Caco-2 (cell line): ENCODE results near the gene PMM1. TPM values are rescaled to one million over a fixed set of nuclear protein-coding genes. Genes with fewer than 3 reads are reported as not detected.
"Not testable (repeated sequence)": the region's sequence is repeated elsewhere in the genome, so short reads cannot be mapped to it uniquely, and the experiment has no call there.

Experiments used
- Bru-seq: library from RNA; stranded (reverse); fragments of 400-500 nt; gene quantifications from one replicate; lab custom pipeline; 2021; lab: Mats Ljungman, UMichigan
- BruChase-seq, 2 experiments: library from RNA; stranded (reverse); fragments of 400-500 nt; gene quantifications; one replicate each; lab custom pipeline; 2021; lab: Mats Ljungman, UMichigan
- BruUV-seq: library from RNA; stranded (reverse); fragments of 400-500 nt; replicated peaks from 2 replicates; lab custom pipeline; 2021; lab: Mats Ljungman, UMichigan
- CTCF ChIA-PET: fragments of 300-600 bp; sonication (Branson Sonifier 250); formaldehyde crosslinking; loops from one replicate; lab custom pipeline; 2022; ENCODE audit warnings: antibody characterized with exemption; lab: Charles Lee
- POLR2A ChIA-PET: fragments of 300-600 bp; sonication (Branson Sonifier 250); formaldehyde crosslinking; loops from one replicate; lab custom pipeline; 2022; ENCODE audit warnings: antibody characterized with exemption; lab: Charles Lee
- DNase-seq, 2 experiments: peaks; one replicate each; pipeline versions ENCODE4 v3.0.0 to v3.0.0-alpha.2; 2020 to 2022
- H3K27me3 ChIP-seq: replicated peaks from 2 replicates; pipeline ENCODE4 v1.6.0; 2011; ENCODE audit warnings: low read length; ENCODE audit not compliant: control insufficient read depth, insufficient read depth
- H3K36me3 ChIP-seq: 2 replicates; pipeline ENCODE4 v1.5.1; 2011; ENCODE audit warnings: low read length; ENCODE audit not compliant: control insufficient read depth, insufficient read depth
- H3K4me1 ChIP-seq: fragments of 250-450 bp; sonication (Bioruptor Pico); 2 replicates; pipeline ENCODE4 v1.5.1; 2020; ENCODE audit warnings: mild to moderate bottlenecking
- H3K4me3 ChIP-seq: 2 replicates; pipeline ENCODE4 v1.5.1; 2011; ENCODE audit warnings: low read depth, mild to moderate bottlenecking, control low read depth, low read length
- H3K9me3 ChIP-seq: fragments of 250-450 bp; sonication (Bioruptor Pico); 2 replicates; pipeline ENCODE4 v1.5.1; 2020; ENCODE audit warnings: mild to moderate bottlenecking, moderate library complexity
- H3K27ac Mint-ChIP-seq: one replicate; pipeline ENCODE4 v1.8.0; 2022; ENCODE audit warnings: mixed read lengths; ENCODE audit not compliant: unreplicated experiment
- H3K27me3 Mint-ChIP-seq: one replicate; pipeline ENCODE4 v1.8.0; 2022; ENCODE audit warnings: mixed read lengths; ENCODE audit not compliant: insufficient read depth, unreplicated experiment
- H3K36me3 Mint-ChIP-seq: one replicate; pipeline ENCODE4 v1.8.0; 2022; ENCODE audit warnings: mild to moderate bottlenecking, mixed read lengths; ENCODE audit not compliant: insufficient read depth, unreplicated experiment
- H3K4me1 Mint-ChIP-seq: one replicate; pipeline ENCODE4 v1.8.0; 2022; ENCODE audit warnings: low read depth, mixed read lengths; ENCODE audit not compliant: unreplicated experiment
- H3K4me3 Mint-ChIP-seq: one replicate; pipeline ENCODE4 v1.8.0; 2022; ENCODE audit warnings: mild to moderate bottlenecking, moderate library complexity, mixed read lengths; ENCODE audit not compliant: unreplicated experiment
- H3K9me3 Mint-ChIP-seq: one replicate; pipeline ENCODE4 v1.8.0; 2022; ENCODE audit warnings: mixed read lengths; ENCODE audit not compliant: unreplicated experiment
- intact Hi-C: fragments of 100-400 bp; cut with micrococcal nuclease; formaldehyde crosslinking; loops from one replicate; pipeline ENCODE4 v1.10.0; 2022; ENCODE audit not compliant: unreplicated experiment
- long read RNA-seq: library from polyadenylated mRNA; stranded (forward); transcript quantifications from one replicate; pipeline ENCODE4 v2.0.0, GENCODE V29; 2022
- total RNA-seq: library from RNA; stranded (reverse); gene quantifications from 2 replicates; pipeline ENCODE4 v1.2.3, GENCODE V29; 2022
- TF ChIP-seq, protein P1 (sequence below), 2 experiments: fragments of 200-600 bp in 1 of 2; IDR thresholded peaks; 1 replicate in 1 of 2; 2 replicates in 1 of 2; pipeline versions ENCODE4 v1.5.1 to v1.8.0; 2011 to 2022; ENCODE audit warnings: antibody characterized with exemption in 1 of 2, control low read depth in 1 of 2, inconsistent platforms in 1 of 2, low read depth in 1 of 2, low read length in 1 of 2, mild to moderate bottlenecking in 1 of 2, moderate library complexity in 1 of 2; ENCODE audit not compliant: insufficient read depth in 1 of 2, severe bottlenecking in 1 of 2, unreplicated experiment in 1 of 2

Gene PMM1
- 27.8 and 29.6 TPM in 2 replicates for total RNA-seq
- Bru-seq, nascent RNA = percentile 50 among the genes with signal in this experiment
- BruChase-seq, experiment 1, labeled RNA remaining after a 2-hour chase = percentile 55 among the genes with signal in this experiment
- percentile 64 among the genes with signal in this experiment for BruChase-seq, experiment 2, labeled RNA remaining after a 6-hour chase
- long read RNA-seq, transcript PMM1-201 (8 exons, 1,298 nt) = major isoform, 27 of 39 reads
- long read RNA-seq, partial matches to known transcripts = 3 of 39 reads
- long read RNA-seq, other reads (novel, unspliced or antisense) = 8 of 39 reads

DNA sequence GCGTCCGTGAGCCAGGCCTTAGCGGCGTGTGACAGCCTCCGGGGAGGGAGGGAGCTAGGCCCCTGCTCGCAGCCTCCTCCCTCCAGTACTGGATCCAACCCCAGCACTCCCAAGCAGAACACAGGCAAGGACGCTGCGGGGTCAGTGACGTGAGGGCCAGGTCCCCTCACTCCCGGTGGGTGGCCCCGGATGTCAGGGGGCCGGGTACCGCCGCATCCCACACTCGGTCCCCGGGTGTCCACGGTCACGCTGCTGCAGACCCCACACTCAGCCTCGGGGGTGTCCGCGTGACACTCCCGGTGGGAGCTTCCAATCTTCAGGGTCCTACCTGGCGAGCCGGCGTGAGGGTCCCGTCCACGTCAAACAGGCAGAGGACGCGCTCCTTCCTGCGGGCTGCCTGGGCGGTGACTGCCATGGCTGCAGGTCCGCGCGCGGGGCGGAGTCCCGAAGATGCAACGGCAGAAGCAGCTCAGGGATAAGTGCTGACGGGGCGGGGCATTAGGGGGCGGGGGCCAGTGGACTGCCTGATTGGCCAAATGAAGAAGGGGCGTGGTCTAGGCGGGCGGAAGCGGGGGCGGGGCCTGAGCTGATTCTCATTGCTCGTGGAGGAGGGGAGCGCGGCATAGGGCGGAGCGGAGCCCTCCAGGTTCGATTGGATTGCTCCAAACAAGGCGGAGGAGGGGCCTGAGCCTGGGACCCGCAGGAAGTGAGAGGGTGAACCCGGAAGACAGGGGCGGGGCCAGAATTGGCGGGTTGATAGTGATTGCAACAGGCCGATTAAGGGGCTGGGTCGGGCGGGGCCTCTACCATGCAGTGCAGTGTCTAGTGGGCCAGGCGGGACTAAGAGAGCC lies at the start of gene PMM1:
Gene PMM1 (minus strand): TSS at position 450 of the 851 bp plus-strand sequence. CDS start 35 bp downstream, at position 415.
- peak within 1 kb of the TSS; percentile 87 for H3K4me3 Mint-ChIP-seq
- H3K27ac Mint-ChIP-seq = peak within 1 kb of the TSS; percentile 76
- no peaks in the 10 kb centered on the region for H3K9me3 Mint-ChIP-seq
- H3K4me1 ChIP-seq = peaks cover 17% of the 10 kb centered on the region
- H3K27me3 Mint-ChIP-seq = no peaks in the 10 kb centered on the region
- CTCF ChIA-PET = interaction anchor here (0.6 to 1.5 kb wide), 10 partner anchors 9 to 186 kb away, joined by 3 to 16 read pairs (median 6); partner anchors contain the start of genes DESI1, POLR3H and XRCC6
- intact Hi-C loops = loop anchor here (1.0 to 10.0 kb wide), 3 partner anchors 32 to 485 kb away; partner anchors contain the start of genes DESI1, NAGA, PHETA2 and POLR3H
- TF ChIP-seq, protein P1, sequence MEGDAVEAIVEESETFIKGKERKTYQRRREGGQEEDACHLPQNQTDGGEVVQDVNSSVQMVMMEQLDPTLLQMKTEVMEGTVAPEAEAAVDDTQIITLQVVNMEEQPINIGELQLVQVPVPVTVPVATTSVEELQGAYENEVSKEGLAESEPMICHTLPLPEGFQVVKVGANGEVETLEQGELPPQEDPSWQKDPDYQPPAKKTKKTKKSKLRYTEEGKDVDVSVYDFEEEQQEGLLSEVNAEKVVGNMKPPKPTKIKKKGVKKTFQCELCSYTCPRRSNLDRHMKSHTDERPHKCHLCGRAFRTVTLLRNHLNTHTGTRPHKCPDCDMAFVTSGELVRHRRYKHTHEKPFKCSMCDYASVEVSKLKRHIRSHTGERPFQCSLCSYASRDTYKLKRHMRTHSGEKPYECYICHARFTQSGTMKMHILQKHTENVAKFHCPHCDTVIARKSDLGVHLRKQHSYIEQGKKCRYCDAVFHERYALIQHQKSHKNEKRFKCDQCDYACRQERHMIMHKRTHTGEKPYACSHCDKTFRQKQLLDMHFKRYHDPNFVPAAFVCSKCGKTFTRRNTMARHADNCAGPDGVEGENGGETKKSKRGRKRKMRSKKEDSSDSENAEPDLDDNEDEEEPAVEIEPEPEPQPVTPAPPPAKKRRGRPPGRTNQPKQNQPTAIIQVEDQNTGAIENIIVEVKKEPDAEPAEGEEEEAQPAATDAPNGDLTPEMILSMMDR (IDR thresholded peaks at IDR 0.05; ENCODE audit: insufficient read depth in 1 of 2, low read depth in 1 of 2, low read length in 1 of 2, severe bottlenecking in 1 of 2, unreplicated experiment in 1 of 2) = no peak
- no peaks in the 10 kb centered on the region for H3K36me3 ChIP-seq
- peak within 1 kb of the TSS; percentile 92 for H3K4me3 ChIP-seq
- H3K9me3 ChIP-seq = no peaks in the 10 kb centered on the region
- H3K27me3 ChIP-seq = no peaks in the 10 kb centered on the region
- POLR2A ChIA-PET = interaction anchor here (0.5 to 1.9 kb wide), 26 partner anchors 9 to 1412 kb away, joined by 3 to 27 read pairs (median 4); partner anchors contain the start of genes ACO2, CCDC134, DESI1 and PHF5A
- peaks cover 9% of the 10 kb centered on the region for H3K36me3 Mint-ChIP-seq
- DNase-seq = peak; percentile 100
- no TSS peak for BruUV-seq
- no peaks in the 10 kb centered on the region for H3K4me1 Mint-ChIP-seq

DNA sequence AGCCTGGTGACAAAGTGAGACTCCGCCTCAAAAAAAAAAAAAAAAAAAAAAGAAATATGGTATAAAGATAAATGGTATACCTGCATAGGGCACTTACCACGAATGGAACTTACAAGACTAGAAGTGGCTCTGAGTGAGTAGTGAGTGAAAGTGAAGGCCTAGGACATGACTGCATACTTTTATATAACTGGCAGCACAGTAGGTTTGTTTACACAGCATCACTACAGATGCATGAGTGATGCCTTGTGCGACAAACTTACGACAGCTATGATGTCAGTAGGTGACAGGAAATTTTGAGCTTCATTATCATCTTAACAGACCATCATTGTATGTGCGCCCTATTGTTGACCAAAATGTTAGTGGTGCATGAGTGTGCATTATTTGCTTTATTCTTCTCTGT lies 49.1 kb upstream of the PMM1 start:
- Mint-ChIP-seq H3K27ac (no peak overlapping the region), H3K27me3 (no peaks in the 10 kb centered on the region), H3K4me1 (no peaks in the 10 kb centered on the region), H3K36me3 (peaks cover 87% of the 10 kb centered on the region), H3K9me3 (no peaks in the 10 kb centered on the region), H3K4me3 (no peak overlapping the region)
- Histone ChIP-seq H3K9me3 (no peaks in the 10 kb centered on the region), H3K27me3 (no peaks in the 10 kb centered on the region), H3K4me1 (no peaks in the 10 kb centered on the region), H3K36me3 (no peaks in the 10 kb centered on the region; the same call in 1 of the 2 replicates), H3K4me3 (no peak overlapping the region)
- TF ChIP-seq, protein P1 (IDR thresholded peaks at IDR 0.05; ENCODE audit: insufficient read depth in 1 of 2, low read depth in 1 of 2, low read length in 1 of 2, severe bottlenecking in 1 of 2, unreplicated experiment in 1 of 2) = no peak
- ChIA-PET CTCF (no interaction called here), POLR2A (interaction anchor here (0.5 to 0.6 kb wide), 2 partner anchors 35 to 117 kb away, joined by 3 read pairs; no protein-coding TSS in a partner anchor)
- intact Hi-C loops = no loop called here
- no peak for DNase-seq
- BruUV-seq = no TSS peak

DNA sequence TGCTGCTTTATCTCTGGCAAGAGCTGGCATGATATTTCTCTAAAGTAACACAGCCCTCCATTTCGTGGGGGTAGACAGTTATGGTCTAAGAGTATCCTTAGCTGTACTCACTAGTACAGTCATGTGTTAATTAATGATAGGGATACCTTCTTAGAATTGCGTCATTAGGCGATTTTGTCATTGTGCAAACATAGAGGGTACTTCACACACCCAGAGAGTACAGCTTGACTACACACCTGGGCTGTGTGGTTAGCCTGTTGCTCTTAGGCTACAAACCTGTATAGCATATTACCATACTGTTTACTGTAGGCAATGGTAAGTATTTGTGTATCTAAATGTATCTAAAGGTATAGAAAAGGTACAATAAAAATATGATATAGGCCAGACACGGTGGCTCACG lies 48.5 kb upstream of the PMM1 start:
- Mint-ChIP-seq H3K27me3 (no peaks in the 10 kb centered on the region), H3K36me3 (peaks cover 87% of the 10 kb centered on the region), H3K9me3 (no peaks in the 10 kb centered on the region), H3K27ac (no peak overlapping the region), H3K4me3 (no peak overlapping the region), H3K4me1 (no peaks in the 10 kb centered on the region)
- no peak for DNase-seq
- TF ChIP-seq, protein P1 (IDR thresholded peaks at IDR 0.05; ENCODE audit: insufficient read depth in 1 of 2, low read depth in 1 of 2, low read length in 1 of 2, severe bottlenecking in 1 of 2, unreplicated experiment in 1 of 2) = no peak
- POLR2A ChIA-PET = no interaction called here
- Histone ChIP-seq H3K9me3 (no peaks in the 10 kb centered on the region), H3K27me3 (no peaks in the 10 kb centered on the region), H3K36me3 (no peaks in the 10 kb centered on the region; the same call in 1 of the 2 replicates), H3K4me1 (no peaks in the 10 kb centered on the region), H3K4me3 (no peak overlapping the region)
- CTCF ChIA-PET = no interaction called here
- BruUV-seq = no TSS peak
- intact Hi-C loops = no loop called here

DNA sequence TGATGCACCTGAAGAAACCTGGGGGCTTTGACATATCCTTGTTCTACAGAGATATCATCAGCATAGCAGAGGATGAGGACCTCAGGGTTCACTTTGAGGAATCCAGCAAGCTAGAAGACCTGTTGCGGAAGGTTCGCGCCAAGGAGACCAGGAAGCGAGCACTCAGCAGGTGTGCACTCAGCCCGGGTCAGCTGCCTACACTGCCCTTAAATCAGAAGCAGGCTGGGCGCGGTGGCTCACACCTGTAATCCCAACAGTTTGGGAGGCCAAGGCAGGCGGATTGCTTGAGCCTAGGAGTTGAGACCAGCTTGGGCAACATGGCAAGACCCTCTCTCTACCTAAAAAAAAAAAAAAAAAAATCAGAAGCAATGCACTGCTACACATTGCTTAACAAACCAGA lies 48.0 kb upstream of the PMM1 start:
- intact Hi-C loops, H3K4me3 ChIP-seq, DNase-seq, H3K9me3 ChIP-seq, H3K9me3 Mint-ChIP-seq, H3K27me3 ChIP-seq, H3K27ac Mint-ChIP-seq, POLR2A ChIA-PET, H3K4me3 Mint-ChIP-seq, CTCF ChIA-PET, H3K4me1 ChIP-seq, H3K4me1 Mint-ChIP-seq, H3K27me3 Mint-ChIP-seq, H3K36me3 ChIP-seq, BruUV-seq: not testable (repeated sequence)
- peaks cover 87% of the 10 kb centered on the region for H3K36me3 Mint-ChIP-seq
